HCT116 (cell line): ENCODE results near the gene ZNF429.

Source experiments
- ATF3 ChIP-seq: IDR thresholded peaks from 2 replicates; pipeline ENCODE4 v1.6.1; 2012
- CTCF ChIP-seq, 3 experiments: fragments of 200-600 bp in 1 of 3; sonication (generic) in 1 of 3; IDR thresholded peaks in 2 of 3; conservative IDR thresholded peaks in 1 of 3; 2 replicates each; pipeline ENCODE4 v1.5.1; 2012 to 2017; ENCODE audit warnings: low read depth in 2 of 3, low read length in 2 of 3, antibody characterized with exemption in 1 of 3, borderline replicate concordance in 1 of 3, control low read depth in 1 of 3, mild to moderate bottlenecking in 1 of 3, mixed read lengths in 1 of 3, mixed run types in 1 of 3, moderate library complexity in 1 of 3; ENCODE audit not compliant: insufficient read depth in 1 of 3
- EZH2phosphoT487 ChIP-seq: fragments of 200-600 bp; IDR thresholded peaks from 2 replicates; pipeline ENCODE4 v1.6.1; 2018; ENCODE audit warnings: antibody characterized with exemption, borderline replicate concordance
- JUND ChIP-seq: IDR thresholded peaks from 2 replicates; pipeline ENCODE4 v1.6.1; 2012
- POLR2A ChIP-seq: IDR thresholded peaks from 2 replicates; pipeline ENCODE4 v1.7.0; 2011; ENCODE audit warnings: borderline replicate concordance; ENCODE audit not compliant: insufficient read depth, insufficient read length; ENCODE audit errors: extremely low read depth
- POLR2AphosphoS5 ChIP-seq: IDR thresholded peaks from 2 replicates; pipeline ENCODE4 v1.6.1; 2011; ENCODE audit warnings: mild to moderate bottlenecking, low read depth, low read length, moderate library complexity
- REST ChIP-seq: IDR thresholded peaks from 2 replicates; pipeline ENCODE4 v1.6.1; 2012; ENCODE audit warnings: low read depth
- SP1 ChIP-seq: IDR thresholded peaks from 2 replicates; pipeline ENCODE4 v1.6.1; 2012; ENCODE audit warnings: low read depth
- SRF ChIP-seq: IDR thresholded peaks from 2 replicates; pipeline ENCODE4 v1.6.1; 2012; ENCODE audit warnings: low read depth

- TF ChIP-seq REST: no peak
- TF ChIP-seq CTCF (IDR thresholded peaks at IDR 0.05 in 2 of 3, conservative IDR thresholded peaks at IDR 0.05 in 1 of 3; ENCODE audit: borderline replicate concordance in 1 of 3, insufficient read depth in 1 of 3, low read depth in 2 of 3, low read length in 2 of 3): no peak
- no peak for TF ChIP-seq POLR2A
- TF ChIP-seq EZH2phosphoT487: no peak
- no peak for TF ChIP-seq JUND
- no peak for TF ChIP-seq SP1
- TF ChIP-seq SRF: no peak
- TF ChIP-seq POLR2AphosphoS5: no peak
- TF ChIP-seq ATF3: no peak
Measured at GRCh38 chr19:21581646-21582240, 76.3 kb downstream of the ZNF429 start.
